NT2/D1 (cell line): Measurements from ENCODE around the gene HIP1R.

Experiments used
- SUZ12 ChIP-seq: IDR thresholded peaks from 2 replicates; pipeline ENCODE4 v1.6.1; 2011; ENCODE audit not compliant: insufficient read length, insufficient read depth; ENCODE audit errors: extremely low read depth
- YY1 ChIP-seq: IDR thresholded peaks from 2 replicates; pipeline ENCODE4 v1.6.1; 2011; ENCODE audit not compliant: insufficient read length, insufficient read depth
- ZNF274 ChIP-seq: IDR thresholded peaks from 2 replicates; pipeline ENCODE4 v1.6.1; 2011; ENCODE audit warnings: mild to moderate bottlenecking, low read depth, low read length

GRCh38 chr12:122834104-122834920, 945 bp upstream of the HIP1R start:
- TF ChIP-seq YY1 (no peak), ZNF274 (no peak), SUZ12 (no peak)
